Measurements from ENCODE around the gene LYPD3. TPM values are rescaled to one million over a fixed set of nuclear protein-coding genes. Genes with fewer than 3 reads are reported as not detected.

The LYPD3 gene
- polyA plus RNA-seq, 3 donors, result 0.67 to 7.3 (median 1.0) TPM

GRCh38 chr19:43420954-43421353 lies 44.5 kb downstream of the LYPD3 start:
- no peak overlapping the region for H3K27ac ChIP-seq (ENCODE audit: low read depth, low read length)
- WGBS, 3 donors, result 74 to 85% (median 79%) methylated on average over 6 of the region's 6 CpGs

GRCh38 chr19:43416951-43417623 lies 48.3 kb downstream of the LYPD3 start:
- 57 to 73% (median 66%) methylated on average over 4 of the region's 4 CpGs for WGBS, 3 donors
- H3K27ac ChIP-seq (ENCODE audit: low read depth, low read length), result no peak overlapping the region

- no peak within 1 kb of the TSS for H3K27ac ChIP-seq (ENCODE audit: low read depth, low read length)
- 96 to 97% (median 96%) methylated on average over 21 of the region's 21 CpGs for WGBS, 3 donors
These were observed 50.9 kb downstream of the LYPD3 start, which contains the start of gene TEX101 for GRCh38 chr19:43414554-43414953. Gene TEX101 (plus strand): TSS chr19:43414890. CDS start chr19:43415920, 1,030 bp downstream.

- WGBS, 3 donors, result 66 to 84% (median 83%) methylated on average over 6 of the region's 6 CpGs
- H3K27ac ChIP-seq (ENCODE audit: low read depth, low read length), result no peak overlapping the region
These were observed 53.0 kb downstream of the LYPD3 start for GRCh38 chr19:43412441-43412840.

Other genes with a start within 250 kb of the LYPD3 start
- under 1 TPM in 1 of 3 donors, not detected in 2; 0.34 TPM for gene PSG9, start 196.1 kb downstream of the LYPD3 start, polyA plus RNA-seq
- gene CD177, start 111.9 kb downstream of the LYPD3 start, polyA plus RNA-seq, result 10 to 100 TPM in 1 of 3 donors, 1 to 10 TPM in 1, under 1 TPM in 1; 0.14 to 13.0 (median 7.3) TPM
- under 1 TPM in 1 of 3 donors, not detected in 2; 0.06 TPM for gene TEX101, start 50.7 kb downstream of the LYPD3 start, polyA plus RNA-seq
- gene PHLDB3, start 39.1 kb upstream of the LYPD3 start, polyA plus RNA-seq, result 1 to 10 TPM; 4.6 to 9.7 (median 9.6) TPM
- gene ETHE1, start 61.6 kb upstream of the LYPD3 start, polyA plus RNA-seq, result 10 to 100 TPM; 43.0 to 60.7 (median 50.5) TPM
- gene ZNF575, start 67.6 kb upstream of the LYPD3 start, polyA plus RNA-seq, result 1 to 10 TPM in 1 of 3 donors, under 1 TPM in 2; 0.53 to 1.8 (median 0.95) TPM
- gene XRCC1, start 109.9 kb upstream of the LYPD3 start, polyA plus RNA-seq, result 10 to 100 TPM; 13.6 to 18.6 (median 14.2) TPM
- gene PINLYP, start 110.2 kb upstream of the LYPD3 start, polyA plus RNA-seq, result 10 to 100 TPM in 1 of 3 donors, 1 to 10 TPM in 2; 2.7 to 22.4 (median 9.6) TPM
- 1 to 10 TPM; 2.5 to 4.3 (median 3.4) TPM for gene IRGQ, start 130.5 kb upstream of the LYPD3 start, polyA plus RNA-seq
- 10 to 100 TPM; 10.4 to 15.4 (median 12.3) TPM for gene ZNF576, start 131.0 kb upstream of the LYPD3 start, polyA plus RNA-seq
- under 1 TPM; 0.20 to 0.79 (median 0.22) TPM for gene SRRM5, start 146.5 kb upstream of the LYPD3 start, polyA plus RNA-seq
- 10 to 100 TPM; 19.9 to 28.6 (median 25.5) TPM for gene ZNF428, start 154.0 kb upstream of the LYPD3 start, polyA plus RNA-seq
- gene CADM4, start 174.2 kb upstream of the LYPD3 start, polyA plus RNA-seq, result 1 to 10 TPM; 1.9 to 7.1 (median 4.2) TPM
- 10 to 100 TPM in 2 of 3 donors, 1 to 10 TPM in 1; 5.0 to 88.4 (median 35.5) TPM for gene PLAUR, start 204.6 kb upstream of the LYPD3 start, polyA plus RNA-seq

All from adipose tissue (tissue), 3 donors.